RWPE2 (cell line): Measurements from ENCODE around the gene MYO1H.
"Not testable (repeated sequence)": the region's sequence is repeated elsewhere in the genome, so short reads cannot be mapped to it uniquely, and the experiment has no call there.

Experiments used
- ATAC-seq: fragments of 200-7000 bp; cut with Tn5 transposase; 3 replicates; pipeline ENCODE4 v1.9.1; 2021; ENCODE audit warnings: low read depth
- DNase-seq: peaks from one replicate; pipeline ENCODE4 v3.0.0-alpha.2; 2020; ENCODE audit warnings: low spot score
- H3K27ac ChIP-seq: fragments of 450-650 bp; 2 replicates; pipeline ENCODE4 v1.5.1; 2017; ENCODE audit warnings: mild to moderate bottlenecking; ENCODE audit not compliant: poor library complexity, severe bottlenecking
- H3K27me3 ChIP-seq: fragments of 250-450 bp; sonication (Bioruptor Pico); 2 replicates; pipeline ENCODE4 v1.5.1; 2021; ENCODE audit warnings: mild to moderate bottlenecking, moderate library complexity; ENCODE audit not compliant: insufficient read depth, poor library complexity, severe bottlenecking
- H3K36me3 ChIP-seq: fragments of 250-450 bp; sonication (Bioruptor Pico); 2 replicates; pipeline ENCODE4 v1.5.1; 2020; ENCODE audit warnings: low read depth, mild to moderate bottlenecking, moderate library complexity
- H3K4me1 ChIP-seq: fragments of 250-450 bp; sonication (Bioruptor Pico); 2 replicates; pipeline ENCODE4 v1.5.1; 2021; ENCODE audit warnings: mild to moderate bottlenecking, moderate library complexity; ENCODE audit not compliant: insufficient read depth, poor library complexity, severe bottlenecking
- H3K4me3 ChIP-seq: fragments of 250-450 bp; sonication (Bioruptor Pico); 2 replicates; pipeline ENCODE4 v1.5.1; 2021; ENCODE audit warnings: mild to moderate bottlenecking, moderate library complexity; ENCODE audit not compliant: severe bottlenecking
- H3K9me3 ChIP-seq: fragments of 250-450 bp; sonication (Bioruptor Pico); 2 replicates; pipeline ENCODE4 v1.5.1; 2021; ENCODE audit warnings: mild to moderate bottlenecking, moderate library complexity; ENCODE audit not compliant: severe bottlenecking
- CTCF ChIP-seq: fragments of 450-650 bp; IDR thresholded peaks from one replicate; pipeline ENCODE4 v1.5.1; 2017; ENCODE audit warnings: mild to moderate bottlenecking, moderate library complexity; ENCODE audit not compliant: poor library complexity, severe bottlenecking

Gene MYO1H

DNA sequence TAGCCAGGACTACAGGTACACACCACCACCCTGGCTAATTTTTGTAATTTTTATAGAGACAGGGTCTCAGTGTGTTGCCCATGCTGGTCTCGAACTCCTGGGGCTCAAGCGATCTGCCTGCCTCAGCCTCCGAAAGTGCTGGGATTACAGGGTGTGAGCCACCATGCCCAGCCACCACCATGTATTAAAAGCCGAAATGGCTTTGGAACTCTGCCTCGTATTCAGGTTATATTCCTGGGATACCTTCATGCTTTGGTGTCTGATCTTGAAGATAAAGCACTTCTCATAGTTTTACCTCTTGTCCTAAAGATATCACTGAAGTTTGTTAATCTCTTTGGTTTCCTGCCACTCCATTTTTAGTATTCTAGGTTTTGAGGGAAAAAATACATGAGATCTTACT lies 47.2 kb downstream of the MYO1H start:
- Histone ChIP-seq H3K27me3 (peaks cover under 1% of the 10 kb centered on the region), H3K4me3 (no peak overlapping the region), H3K36me3 (no peaks in the 10 kb centered on the region), H3K9me3 (no peaks in the 10 kb centered on the region), H3K4me1 (no peaks in the 10 kb centered on the region), H3K27ac (no peak overlapping the region)
- no peak for ATAC-seq
- DNase-seq, result no peak
- no peak for TF ChIP-seq CTCF

GRCh38 chr12:109404841-109405240 lies 57.1 kb downstream of the MYO1H start:
- not testable (repeated sequence) for DNase-seq, H3K4me3 ChIP-seq, H3K4me1 ChIP-seq, H3K36me3 ChIP-seq, ATAC-seq, H3K9me3 ChIP-seq, H3K27ac ChIP-seq
- peaks cover 24% of the 10 kb centered on the region for H3K27me3 ChIP-seq

DNA sequence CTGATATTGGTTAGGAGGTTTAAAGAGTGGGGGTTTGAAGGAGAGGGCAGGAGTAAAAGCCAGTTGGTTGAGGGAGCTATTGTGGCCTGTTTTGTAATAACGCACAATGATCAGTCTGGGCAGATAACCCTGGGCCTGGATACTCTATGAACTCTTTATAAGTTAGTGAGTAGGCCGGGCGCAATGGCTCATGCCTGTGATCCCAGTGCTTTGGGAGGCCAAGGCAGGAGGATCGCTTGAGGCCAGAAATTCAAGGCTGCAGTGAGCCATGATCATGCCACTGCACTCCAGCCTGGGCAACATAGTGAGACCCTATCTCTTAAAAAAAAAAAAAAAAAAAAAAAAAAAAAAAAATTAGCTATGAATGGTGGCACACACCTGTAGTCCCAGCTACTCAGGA lies 58.4 kb downstream of the MYO1H start:
- not testable (repeated sequence) for H3K4me3 ChIP-seq, DNase-seq, ATAC-seq, H3K9me3 ChIP-seq, H3K27ac ChIP-seq, H3K4me1 ChIP-seq, H3K36me3 ChIP-seq
- H3K27me3 ChIP-seq, result peaks cover 17% of the 10 kb centered on the region

DNA sequence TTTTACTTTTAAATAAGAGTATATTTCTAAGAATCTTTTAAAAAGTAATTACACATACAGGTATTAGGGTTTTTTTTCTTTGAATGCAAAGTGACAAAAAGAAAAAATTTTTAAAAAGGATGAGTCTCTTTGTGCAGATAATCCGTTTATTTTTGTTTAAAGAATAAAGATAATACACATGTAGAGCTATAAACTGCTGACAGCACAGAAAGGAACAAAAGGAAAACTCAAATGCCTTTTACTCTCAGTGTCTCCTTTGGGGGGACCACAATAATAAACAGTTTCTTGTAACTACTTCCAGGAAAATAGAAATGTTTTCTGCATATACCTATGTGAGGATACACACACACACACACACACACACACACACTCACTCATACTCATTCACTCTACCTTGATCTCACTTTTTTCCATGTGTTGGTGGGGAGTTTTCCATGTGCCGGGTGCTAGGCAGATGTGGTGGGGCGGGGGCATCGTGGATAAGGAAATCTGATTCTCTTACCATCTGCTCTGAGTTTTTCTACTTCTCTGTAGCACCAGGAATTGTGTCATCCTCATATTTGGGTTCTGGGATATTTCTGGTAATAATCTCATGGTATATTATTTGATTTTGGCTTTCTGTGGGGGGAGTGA lies 71.3 kb downstream of the MYO1H start:
- H3K4me3 ChIP-seq, result no peak overlapping the region
- H3K27me3 ChIP-seq, result no peaks in the 10 kb centered on the region
- H3K36me3 ChIP-seq, result no peaks in the 10 kb centered on the region
- no peaks in the 10 kb centered on the region for H3K9me3 ChIP-seq
- TF ChIP-seq CTCF, result no peak
- no peaks in the 10 kb centered on the region for H3K4me1 ChIP-seq
- no peak for ATAC-seq
- H3K27ac ChIP-seq, result no peak overlapping the region
- no peak for DNase-seq

- no peak for ATAC-seq
Measured at GRCh38 chr12:109421355-109422087, 73.8 kb downstream of the MYO1H start.

More at GRCh38 chr12:109421355-109422087, 73.8 kb downstream of the MYO1H start:
- Histone ChIP-seq H3K4me1 (no peaks in the 10 kb centered on the region), H3K9me3 (no peaks in the 10 kb centered on the region), H3K27ac (no peak overlapping the region), H3K27me3 (no peaks in the 10 kb centered on the region), H3K4me3 (no peak overlapping the region), H3K36me3 (no peaks in the 10 kb centered on the region)
- TF ChIP-seq CTCF, result no peak
- DNase-seq, result no peak
